CD4-positive, alpha-beta memory T cell (primary cell): ENCODE data around the gene RHOH. TPM values are rescaled to one million over a fixed set of nuclear protein-coding genes. Genes with fewer than 3 reads are reported as not detected.

ENCODE experiments used
- CTCF ChIA-PET: fragments of 350-600 bp; sonication (Branson Sonifier 250); formaldehyde crosslinking; loops from one replicate; lab custom pipeline; 2021; ENCODE audit warnings: inconsistent platforms; ENCODE audit not compliant: partially characterized antibody; lab: Charles Lee
- POLR2A ChIA-PET: fragments of 350-600 bp; sonication (Branson Sonifier 250); formaldehyde crosslinking; loops from one replicate; lab custom pipeline; 2021; ENCODE audit not compliant: partially characterized antibody; lab: Charles Lee
- DNase-seq, 5 donors: peaks; one replicate each; pipeline versions ENCODE4 v3.0.0 to v3.0.0-alpha.2; 2020 to 2022; ENCODE audit warnings: mixed read lengths in 1 of 5
- H3K27ac ChIP-seq: one replicate; pipeline ENCODE4 v1.7.0; 2013; ENCODE audit warnings: low read depth, low read length
- H3K27me3 ChIP-seq: 2 replicates; pipeline ENCODE4 v1.7.0; 2013; ENCODE audit warnings: mild to moderate bottlenecking, low read length, moderate library complexity; ENCODE audit not compliant: insufficient read depth
- H3K36me3 ChIP-seq: 2 replicates; pipeline ENCODE4 v1.7.0; 2013; ENCODE audit warnings: mild to moderate bottlenecking, low read length, moderate library complexity; ENCODE audit not compliant: insufficient read depth
- H3K4me1 ChIP-seq: 2 replicates; pipeline ENCODE4 v1.7.0; 2013; ENCODE audit warnings: mild to moderate bottlenecking, low read length, moderate library complexity; ENCODE audit not compliant: insufficient read depth
- H3K4me3 ChIP-seq, 2 donors: one replicate each; pipeline ENCODE4 v1.7.0; 2013; ENCODE audit warnings: low read length in 2 of 2, mild to moderate bottlenecking in 1 of 2
- H3K9me3 ChIP-seq, 2 donors: one replicate each; pipeline ENCODE4 v1.7.0; 2013; ENCODE audit warnings: low read length in 2 of 2, control low read depth in 1 of 2; ENCODE audit not compliant: control insufficient read depth in 1 of 2
- H3K27ac Mint-ChIP-seq, 7 donors: one replicate each; pipeline ENCODE4 v1.8.0; 2020 to 2021; ENCODE audit warnings: mixed read lengths in 7 of 7, mild to moderate bottlenecking in 6 of 7, inconsistent platforms in 3 of 7, moderate library complexity in 3 of 7
- H3K27me3 Mint-ChIP-seq, 2 donors: one replicate each; pipeline ENCODE4 v1.8.0; 2020 to 2021; ENCODE audit warnings: mixed read lengths in 2 of 2
- H3K36me3 Mint-ChIP-seq, 2 donors: one replicate each; pipeline ENCODE4 v1.8.0; 2020 to 2021; ENCODE audit warnings: mixed read lengths in 2 of 2, inconsistent platforms in 1 of 2, mild to moderate bottlenecking in 1 of 2
- H3K4me1 Mint-ChIP-seq, 4 donors: one replicate each; pipeline ENCODE4 v1.8.0; 2020 to 2021; ENCODE audit warnings: mixed read lengths in 4 of 4, mild to moderate bottlenecking in 1 of 4
- H3K4me3 Mint-ChIP-seq, 8 donors: one replicate each; pipeline ENCODE4 v1.8.0; 2020 to 2021; ENCODE audit warnings: mixed read lengths in 8 of 8, mild to moderate bottlenecking in 7 of 8, moderate library complexity in 6 of 8, inconsistent platforms in 3 of 8
- H3K9me3 Mint-ChIP-seq, 8 donors: one replicate each; pipeline ENCODE4 v1.8.0; 2020 to 2021; ENCODE audit warnings: mixed read lengths in 8 of 8, mild to moderate bottlenecking in 5 of 8, inconsistent platforms in 3 of 8, moderate library complexity in 1 of 8
- intact Hi-C: fragments of 100-400 bp; cut with micrococcal nuclease; formaldehyde crosslinking; loops from one replicate; pipeline ENCODE4 v1.15.1; 2023
- polyA plus RNA-seq, 2 donors: library from polyadenylated mRNA; unstranded; fragments of 300-500 nt; fragmentation: Illumina TruSeq; gene quantifications; one replicate each; pipeline ENCODE4 v1.2.3, GENCODE V29; 2021
- total RNA-seq, 2 experiments: library from RNA; stranded (reverse); gene quantifications; one replicate each; pipeline ENCODE4 v1.2.3, GENCODE V29; 2021

RHOH gene
- total and polyA plus RNA-seq, 4 experiments from 2014 or later = 198 to 486 (median 233) TPM

DNA sequence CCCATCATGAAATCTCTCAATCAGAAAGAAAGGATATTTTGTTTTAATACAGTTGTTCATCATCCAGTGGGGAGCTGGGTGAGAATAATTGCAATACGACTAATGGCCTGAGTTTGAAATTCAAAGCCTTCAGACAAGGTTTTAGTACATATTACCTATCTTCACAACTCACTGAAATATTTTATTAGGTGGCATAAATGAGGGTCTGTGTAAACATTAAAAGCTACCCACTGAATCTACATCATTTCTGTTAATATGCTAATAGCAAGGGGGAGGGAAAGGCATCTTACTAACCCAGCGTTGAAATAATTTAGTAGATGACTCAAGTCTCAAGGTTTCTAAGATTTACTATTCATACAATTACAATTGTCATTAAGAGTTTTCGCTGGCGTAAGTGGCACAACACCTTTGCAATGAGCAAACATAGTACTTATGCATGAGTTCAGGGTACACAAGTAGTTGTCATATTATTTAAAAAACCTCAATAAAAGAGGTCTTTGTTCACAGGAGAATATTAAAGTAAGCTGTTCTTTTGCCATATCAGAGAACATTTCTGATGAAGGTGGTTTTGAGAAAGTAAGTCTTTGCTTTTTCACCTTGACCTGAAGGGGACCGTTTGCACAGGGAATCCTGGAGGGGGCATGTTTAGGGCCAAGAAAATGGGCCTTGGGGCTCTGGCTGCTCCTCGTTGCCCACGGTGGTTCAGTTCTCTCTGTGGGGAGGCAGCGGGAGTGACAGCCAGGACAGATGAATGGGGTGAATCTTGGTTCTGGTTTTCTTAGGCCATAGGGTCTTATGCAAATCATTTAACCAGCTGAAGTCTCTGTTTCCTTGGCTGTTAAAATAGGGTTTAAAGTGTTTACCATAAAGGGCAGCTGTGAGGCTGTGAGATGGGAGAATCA, 4.5 kb upstream of the RHOH start:
- Histone ChIP-seq H3K9me3 (no peaks in the 10 kb centered on the region), H3K27me3 (no peaks in the 10 kb centered on the region), H3K4me1 (peaks cover 59% of the 10 kb centered on the region), H3K4me3 (peak overlapping the region; percentile 12 to 42), H3K27ac (peak overlapping the region; percentile 99), H3K36me3 (no peaks in the 10 kb centered on the region)
- intact Hi-C loops = loop anchor here (10.0 kb wide), 3 partner anchors 558 to 1528 kb away; partner anchors contain the start of genes KLF3 and SMIM14
- Mint-ChIP-seq H3K4me1 (peaks cover 46 to 84% (median 62%) of the 10 kb centered on the region in 4 donors), H3K4me3 (peak overlapping the region; percentile 78 to 96 (median 88)), H3K27ac (peak overlapping the region; percentile 96 to 100 (median 100)), H3K27me3 (no peaks in the 10 kb centered on the region), H3K36me3 (peaks cover 0 to 10% of the 10 kb centered on the region in 2 donors), H3K9me3 (peaks cover 0 to 2% (median 0%) of the 10 kb centered on the region in 8 donors)
- POLR2A ChIA-PET = interaction anchor here (1.7 to 27.4 kb wide), 6 partner anchors 8 to 116 kb away, joined by 6 to 1182 read pairs (median 26); no protein-coding TSS in a partner anchor
- no peak for DNase-seq
- CTCF ChIA-PET = interaction anchor here (0.6 to 2.9 kb wide), 10 partner anchors 10 to 132 kb away, joined by 3 to 23 read pairs (median 4); no protein-coding TSS in a partner anchor

DNA sequence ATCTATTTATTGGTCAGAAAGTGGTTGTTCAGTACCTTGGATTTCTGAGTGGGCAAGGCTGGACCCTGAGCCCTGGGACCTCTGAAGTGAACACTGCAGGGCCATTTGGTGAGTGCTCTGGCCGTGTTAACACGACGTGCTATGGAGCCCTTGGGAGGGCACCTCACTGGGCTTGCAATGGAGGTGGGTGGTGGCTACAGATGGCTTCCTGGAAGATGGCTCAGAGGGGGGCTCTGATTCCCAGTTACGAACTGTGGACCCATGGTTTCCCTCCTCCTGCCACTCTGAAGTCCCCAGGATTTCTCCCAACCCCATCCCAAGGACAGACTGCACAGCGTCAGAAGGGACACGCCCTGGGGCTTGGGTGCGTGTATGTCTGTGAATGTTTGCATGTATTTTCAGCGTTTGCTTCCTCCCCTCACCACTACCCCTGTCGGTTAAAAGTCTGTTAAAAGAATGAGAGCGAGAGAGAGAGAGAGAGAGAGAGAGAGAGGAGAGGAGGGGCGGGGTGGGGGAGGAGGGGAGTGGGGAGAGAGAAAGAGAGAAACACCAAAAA, 3.7 kb upstream of the RHOH start:
- intact Hi-C loops = loop anchor here (10.0 kb wide), 3 partner anchors 558 to 1528 kb away; partner anchors contain the start of genes KLF3 and SMIM14
- POLR2A ChIA-PET = interaction anchor here (1.7 to 27.4 kb wide), 8 partner anchors 7 to 124 kb away, joined by 5 to 1182 read pairs (median 26); no protein-coding TSS in a partner anchor
- Histone ChIP-seq H3K9me3 (no peaks in the 10 kb centered on the region), H3K27ac (peak overlapping the region; percentile 99), H3K36me3 (no peaks in the 10 kb centered on the region), H3K4me1 (peaks cover 52% of the 10 kb centered on the region), H3K4me3 (peak overlapping the region; percentile 12 to 42), H3K27me3 (no peaks in the 10 kb centered on the region)
- Mint-ChIP-seq H3K4me1 (peaks cover 40 to 84% (median 56%) of the 10 kb centered on the region in 4 donors), H3K36me3 (peaks cover 4 to 17% of the 10 kb centered on the region in 2 donors), H3K27ac (peak overlapping the region; percentile 96 to 100 (median 100)), H3K4me3 (peak overlapping the region; percentile 78 to 96 (median 88)), H3K9me3 (peaks cover 0 to 3% (median 0%) of the 10 kb centered on the region in 8 donors), H3K27me3 (no peaks in the 10 kb centered on the region)
- CTCF ChIA-PET = interaction anchor here (0.9 to 1.8 kb wide), 4 partner anchors 14 to 119 kb away, joined by 3 to 13 read pairs (median 4); no protein-coding TSS in a partner anchor
- peak in 4 of 5 donors; percentile 53 to 62 (median 57) for DNase-seq

- Mint-ChIP-seq H3K27ac (peak overlapping the region; percentile 96 to 100 (median 100)), H3K36me3 (peaks cover 9 to 22% of the 10 kb centered on the region in 2 donors), H3K4me3 (peak overlapping the region; percentile 78 to 96 (median 88)), H3K9me3 (peaks cover 0 to 5% (median 0%) of the 10 kb centered on the region in 8 donors), H3K4me1 (peaks cover 40 to 86% (median 56%) of the 10 kb centered on the region in 4 donors), H3K27me3 (no peaks in the 10 kb centered on the region)
- H3K4me3 ChIP-seq = peak overlapping the region in 1 of 2 donors; percentile 36
- DNase-seq = no peak
- H3K4me1 ChIP-seq = peaks cover 50% of the 10 kb centered on the region
- no peaks in the 10 kb centered on the region for H3K9me3 ChIP-seq
- intact Hi-C loops = loop anchor here (10.0 kb wide), 3 partner anchors 559 to 1529 kb away; partner anchors contain the start of genes KLF3 and SMIM14
- H3K27ac ChIP-seq = peak overlapping the region; percentile 99
- ChIA-PET CTCF (interaction anchor here (0.9 to 7.7 kb wide), 4 partner anchors 35 to 124 kb away, joined by 3 to 115 read pairs (median 62); no protein-coding TSS in a partner anchor), POLR2A (interaction anchor here (1.7 to 27.4 kb wide), 5 partner anchors 15 to 123 kb away, joined by 5 to 1182 read pairs (median 179); no protein-coding TSS in a partner anchor)
- H3K27me3 ChIP-seq = no peaks in the 10 kb centered on the region
- no peaks in the 10 kb centered on the region for H3K36me3 ChIP-seq
These were observed 3.3 kb upstream of the RHOH start for GRCh38 chr4:40193578-40193977.

DNA sequence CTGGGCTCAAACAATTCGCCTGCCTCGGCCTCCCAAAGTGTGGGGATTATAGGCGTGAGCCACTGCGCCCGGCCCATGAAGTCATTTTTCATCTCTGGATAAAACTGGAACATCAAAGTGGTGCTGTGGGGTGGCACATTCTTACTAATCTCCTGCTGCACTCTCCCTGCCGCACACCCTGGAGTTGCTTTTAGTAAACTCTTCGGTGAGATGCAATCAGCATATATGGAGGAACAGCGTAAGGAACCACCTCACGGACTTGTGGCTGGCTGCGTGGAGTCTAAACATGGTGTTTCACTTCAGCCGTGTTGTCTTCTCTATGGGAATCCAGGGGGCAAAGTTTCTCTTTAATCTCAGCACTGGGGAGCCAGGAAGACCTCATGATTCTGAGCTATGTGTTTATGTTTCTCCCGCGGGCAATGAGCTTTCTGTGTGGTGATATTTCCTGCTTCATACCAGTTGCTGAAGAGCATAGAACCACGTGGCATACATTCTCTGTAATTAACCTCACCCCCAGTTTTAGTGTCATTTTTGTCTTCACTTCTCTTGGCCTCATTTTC, 2.1 kb upstream of the RHOH start:
- Mint-ChIP-seq H3K36me3 (peaks cover 12 to 33% of the 10 kb centered on the region in 2 donors), H3K27me3 (no peaks in the 10 kb centered on the region), H3K4me3 (peak overlapping the region; percentile 95 to 100 (median 98)), H3K27ac (peak overlapping the region; percentile 98 to 100 (median 100)), H3K4me1 (peaks cover 36 to 85% (median 52%) of the 10 kb centered on the region in 4 donors), H3K9me3 (peaks cover 0 to 5% (median 0%) of the 10 kb centered on the region in 8 donors)
- intact Hi-C loops = loop anchor here (5.0 to 10.0 kb wide), 4 partner anchors 497 to 1530 kb away; partner anchors contain the start of genes KLF3, SMIM14 and UBE2K
- Histone ChIP-seq H3K4me3 (peak overlapping the region; percentile 13 to 84), H3K36me3 (no peaks in the 10 kb centered on the region), H3K27me3 (no peaks in the 10 kb centered on the region), H3K27ac (peak overlapping the region; percentile 99), H3K4me1 (peaks cover 50% of the 10 kb centered on the region), H3K9me3 (no peaks in the 10 kb centered on the region)
- CTCF ChIA-PET = interaction anchor here (0.6 to 7.7 kb wide), 12 partner anchors 10 to 122 kb away, joined by 3 to 115 read pairs (median 10); no protein-coding TSS in a partner anchor
- POLR2A ChIA-PET = interaction anchor here (0.9 to 27.4 kb wide), 20 partner anchors 9 to 138 kb away, joined by 3 to 1182 read pairs (median 6); partner anchors contain the start of gene N4BP2
- DNase-seq = peak; percentile 73 to 81 (median 77)

GRCh38 chr4:40195182-40196177, 1.4 kb upstream of the RHOH start:
- Histone ChIP-seq H3K9me3 (no peaks in the 10 kb centered on the region), H3K27me3 (no peaks in the 10 kb centered on the region), H3K4me3 (peak overlapping the region; percentile 84 to 98), H3K36me3 (no peaks in the 10 kb centered on the region), H3K27ac (peak overlapping the region; percentile 99), H3K4me1 (peaks cover 43% of the 10 kb centered on the region)
- ChIA-PET CTCF (interaction anchor here (1.1 to 7.7 kb wide), 12 partner anchors 9 to 122 kb away, joined by 3 to 115 read pairs (median 10); no protein-coding TSS in a partner anchor), POLR2A (interaction anchor here (0.6 to 27.4 kb wide), 24 partner anchors 9 to 139 kb away, joined by 3 to 1182 read pairs (median 6); partner anchors contain the start of gene N4BP2)
- no peaks in the 10 kb centered on the region for H3K27me3 Mint-ChIP-seq
- no peak for DNase-seq
- peak overlapping the region; percentile 98 to 100 (median 100) for H3K27ac Mint-ChIP-seq
- intact Hi-C loops = loop anchor here (5.0 to 10.0 kb wide), 4 partner anchors 498 to 1531 kb away; partner anchors contain the start of genes KLF3, SMIM14 and UBE2K
- peaks cover 13 to 41% of the 10 kb centered on the region in 2 donors for H3K36me3 Mint-ChIP-seq
- peak overlapping the region; percentile 95 to 100 (median 98) for H3K4me3 Mint-ChIP-seq
- H3K9me3 Mint-ChIP-seq = peaks cover 0 to 5% (median 0%) of the 10 kb centered on the region in 8 donors
- H3K4me1 Mint-ChIP-seq = peaks cover 33 to 85% (median 46%) of the 10 kb centered on the region in 4 donors
